Hematopoietic multipotent progenitor cell treated with erythropoietin and hydrocortisone succinate and interleukin-3 and kit ligand, for 4 days (in vitro differentiated cells): ENCODE measurements around the gene CBFA2T2.

Experiments
- DNase-seq: peaks from one replicate; pipeline ENCODE4 v3.0.0-alpha.2; 2015

Gene CBFA2T2

DNA sequence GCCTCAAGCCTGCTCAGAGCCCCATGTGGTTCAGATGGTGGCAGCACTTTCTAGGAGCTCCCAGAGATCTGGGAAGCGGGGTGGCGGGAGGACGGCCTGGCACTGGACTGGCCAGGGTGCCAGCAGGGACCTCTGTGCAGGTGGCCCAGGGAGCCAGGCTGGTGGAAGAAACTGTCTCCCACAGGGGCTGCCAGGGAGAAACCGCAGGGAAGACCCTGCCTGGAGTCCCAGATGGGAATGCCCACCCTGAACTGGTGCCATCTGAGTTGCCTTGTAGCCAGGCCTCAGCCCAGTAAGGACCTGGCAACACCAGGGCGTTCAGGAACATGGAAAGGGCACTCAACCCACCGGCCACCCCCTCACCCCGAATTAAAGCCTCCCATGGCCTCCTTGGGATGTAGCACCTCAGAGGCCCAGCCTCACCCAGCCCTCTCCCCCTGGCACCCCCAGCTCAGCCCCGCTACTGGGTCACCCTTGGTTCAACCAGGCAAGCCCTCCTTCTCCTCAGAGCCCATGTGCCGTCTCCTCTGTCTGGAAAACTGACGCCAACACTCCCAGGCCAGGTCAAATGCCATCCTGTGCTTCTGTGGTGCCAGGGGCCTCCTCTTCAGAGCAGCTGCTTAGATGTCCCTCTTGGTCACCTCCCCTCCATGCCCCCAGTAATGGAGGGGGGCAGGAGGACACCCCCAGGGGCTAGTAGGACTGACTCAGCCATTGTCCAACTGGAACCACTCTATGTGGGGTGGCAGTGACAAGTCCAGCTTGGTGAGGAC is 166.3 kb downstream of the CBFA2T2 start:
- DNase-seq: no peak

DNA sequence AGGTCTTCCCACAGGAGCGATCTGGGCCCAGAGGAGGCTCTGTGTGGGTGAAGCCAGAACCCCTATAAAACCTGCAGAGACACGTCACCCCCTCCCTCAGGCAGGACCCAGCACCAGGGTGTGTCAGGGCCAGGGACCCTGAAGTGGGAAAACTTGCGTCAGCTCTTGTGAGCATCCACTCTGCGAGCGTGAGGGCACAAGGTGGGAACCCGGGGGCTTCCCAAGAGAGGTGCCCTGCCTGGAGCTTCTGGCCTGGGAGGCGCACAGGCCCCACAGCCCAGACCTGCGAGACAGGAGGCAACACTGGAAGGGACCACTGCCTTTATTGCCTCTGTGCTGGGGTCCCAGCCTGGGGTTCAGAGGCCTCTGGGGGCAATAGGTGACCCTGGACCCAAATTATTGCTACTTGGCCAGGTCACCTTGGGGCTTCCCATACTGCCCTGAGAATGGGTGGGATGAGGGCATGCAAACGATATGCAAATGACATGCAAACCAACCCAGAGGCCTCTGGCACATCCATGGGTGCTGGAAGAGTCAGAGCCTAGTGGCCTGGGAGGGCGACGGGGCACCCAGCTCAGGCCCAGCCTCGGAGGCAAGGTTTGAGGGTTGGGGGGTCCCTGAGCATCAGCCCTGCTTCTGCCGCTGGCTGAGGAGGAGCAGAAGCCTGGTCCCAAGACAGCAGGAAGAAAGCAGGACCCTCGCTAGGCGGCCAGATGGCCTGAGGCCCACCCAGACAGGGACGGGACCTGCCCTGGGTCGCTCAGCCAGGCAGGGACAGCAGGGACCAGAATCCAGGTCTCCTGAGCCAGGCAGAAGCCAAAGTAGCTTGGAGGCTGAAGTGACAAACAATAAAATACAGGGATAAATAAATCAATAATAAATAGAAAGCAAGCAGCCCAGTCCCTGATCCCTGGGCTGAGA is 167.1 kb downstream of the CBFA2T2 start:
- DNase-seq: no peak

DNA sequence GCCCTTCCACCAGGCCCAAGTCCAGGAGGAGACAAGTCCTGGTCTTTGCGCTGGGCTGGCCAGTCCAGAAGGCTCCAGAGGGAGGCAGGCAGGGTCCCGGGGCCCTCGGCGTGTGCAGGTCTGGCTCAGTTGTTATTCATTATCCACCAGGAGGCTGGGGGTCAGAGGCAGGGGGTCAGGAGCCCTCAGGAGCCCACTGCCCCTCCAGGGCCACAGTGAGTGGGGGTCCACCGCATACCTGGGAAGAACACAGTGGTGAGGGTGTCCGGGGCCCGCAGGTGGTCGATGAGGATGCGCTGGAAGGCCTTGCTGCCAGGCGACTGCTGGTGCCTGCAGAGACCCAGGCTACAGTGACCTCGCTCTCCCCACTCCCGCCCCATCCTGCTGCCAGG is 167.8 kb downstream of the CBFA2T2 start:
- DNase-seq: no peak

DNA sequence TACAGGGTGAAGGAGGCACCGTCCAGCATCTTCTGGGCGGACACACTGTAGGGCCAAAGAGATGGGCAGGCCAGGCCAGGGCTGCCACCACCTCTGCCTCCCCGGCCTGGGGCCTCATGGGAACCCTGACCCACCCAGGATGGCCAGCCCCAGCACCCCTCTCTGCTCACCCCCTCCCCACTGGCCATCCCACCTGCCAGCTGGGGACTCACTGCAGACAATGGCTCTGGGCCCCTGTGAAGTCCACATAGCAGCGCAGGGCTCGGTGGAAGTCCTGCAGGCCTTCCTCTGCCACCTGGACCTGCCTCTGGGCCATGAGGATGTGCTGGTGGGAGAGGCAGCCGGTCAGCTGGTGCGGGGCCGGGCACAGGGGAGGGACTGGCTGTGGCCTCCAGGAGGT is 168.6 kb downstream of the CBFA2T2 start:
- DNase-seq: no peak

DNA sequence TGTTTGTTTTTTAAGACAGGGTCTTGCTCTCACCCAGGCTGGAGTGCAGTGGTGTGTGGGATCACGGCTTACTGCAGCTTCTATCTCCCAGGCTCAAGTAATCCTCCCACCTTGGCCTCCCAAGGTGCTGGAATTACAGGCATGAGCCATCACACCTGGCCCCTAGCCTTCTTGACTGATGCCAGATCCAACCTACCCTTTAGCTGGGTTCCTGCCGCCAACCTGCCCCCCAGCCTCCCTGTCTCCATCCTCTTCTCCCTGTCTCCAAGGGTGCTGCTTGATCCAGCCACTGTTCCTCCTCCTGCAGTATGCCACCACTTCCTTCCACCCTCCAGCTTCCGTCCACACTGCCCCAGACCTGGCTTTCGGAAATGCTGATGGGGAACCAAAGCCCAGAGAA is 169.0 kb downstream of the CBFA2T2 start:
- no peak for DNase-seq

DNA sequence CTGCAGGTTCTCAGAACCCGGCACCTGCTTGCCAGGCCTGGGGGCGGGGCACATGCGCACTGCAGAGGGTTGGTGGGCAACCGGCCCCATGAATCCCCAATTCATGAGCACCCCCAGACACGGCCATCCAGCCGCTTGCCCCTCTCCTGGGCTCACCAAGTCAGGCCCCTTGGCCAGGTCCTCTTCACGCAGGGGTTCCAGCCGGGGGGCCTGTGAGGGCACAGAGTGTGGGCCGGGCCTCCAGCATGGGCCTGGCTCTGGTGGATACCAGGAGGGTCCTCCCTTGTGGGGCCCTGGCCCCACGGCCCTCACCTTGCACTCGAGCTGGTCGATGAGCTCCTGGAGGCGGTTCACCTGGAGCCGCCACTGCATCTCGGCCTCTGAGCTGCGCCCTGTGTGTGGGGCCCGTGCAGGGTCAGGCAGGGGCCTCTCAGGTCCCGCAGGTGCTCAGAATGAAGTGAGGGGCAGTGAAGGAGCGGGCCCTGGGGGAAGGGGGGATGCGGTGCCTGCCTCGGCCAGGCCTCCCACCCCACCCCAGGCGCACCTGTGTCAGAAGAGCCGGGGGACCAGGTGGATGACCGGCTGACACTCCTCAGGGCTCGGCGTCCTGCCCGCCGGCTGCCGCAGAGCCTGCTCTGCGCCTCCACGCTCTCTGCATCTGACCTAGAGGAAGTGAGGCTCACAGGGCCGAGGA is 169.6 kb downstream of the CBFA2T2 start:
- DNase-seq: no peak

DNA sequence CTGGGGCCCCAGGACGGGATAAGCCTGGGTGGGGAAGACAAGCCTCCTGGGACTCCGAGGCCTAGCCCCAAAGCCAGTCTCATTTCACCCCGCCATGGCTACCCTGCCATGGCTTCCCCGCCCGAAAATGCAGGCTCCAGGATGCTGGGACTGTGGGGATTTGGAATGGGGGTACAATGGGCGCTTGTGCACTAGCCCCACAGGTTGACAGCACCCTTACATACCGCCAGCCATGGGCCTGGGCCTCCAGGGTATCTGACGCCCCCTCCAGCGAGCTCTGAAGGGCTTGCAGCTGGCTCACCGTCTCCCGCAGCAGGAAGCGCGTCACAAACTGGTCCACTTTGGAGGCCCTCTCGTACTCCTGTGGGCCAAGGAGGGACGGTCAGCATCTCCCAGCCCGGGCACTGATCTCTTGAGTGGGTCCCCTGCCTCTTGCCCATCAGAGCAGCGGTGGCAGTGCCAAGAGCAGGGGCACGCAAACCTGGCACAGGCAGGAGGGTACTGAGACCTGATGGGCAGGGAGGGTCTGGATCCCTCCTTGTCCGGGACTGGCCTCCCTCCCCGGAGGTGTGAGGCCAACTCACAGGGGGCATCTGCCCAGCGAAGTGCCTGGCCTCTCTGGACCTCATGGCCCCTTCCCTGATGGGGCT is 170.3 kb downstream of the CBFA2T2 start:
- DNase-seq: no peak

DNA sequence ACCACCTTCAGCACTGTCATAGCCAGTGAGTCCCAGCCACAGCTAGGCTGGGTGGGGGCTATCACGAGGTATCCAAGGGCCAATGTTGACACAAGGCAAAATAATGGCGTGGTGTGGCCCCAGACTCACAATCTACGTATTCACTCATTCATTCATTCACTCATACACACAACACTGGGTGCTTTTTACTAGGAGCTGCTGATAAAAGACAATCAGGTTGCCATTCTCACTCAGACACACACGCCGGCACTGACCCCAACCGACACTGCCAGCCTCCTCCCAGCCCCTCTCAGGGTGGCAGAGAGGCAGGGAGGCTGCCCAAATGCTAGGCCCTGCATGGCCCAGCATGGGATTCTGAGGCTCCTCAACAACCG is 170.8 kb downstream of the CBFA2T2 start:
- DNase-seq: no peak

DNA sequence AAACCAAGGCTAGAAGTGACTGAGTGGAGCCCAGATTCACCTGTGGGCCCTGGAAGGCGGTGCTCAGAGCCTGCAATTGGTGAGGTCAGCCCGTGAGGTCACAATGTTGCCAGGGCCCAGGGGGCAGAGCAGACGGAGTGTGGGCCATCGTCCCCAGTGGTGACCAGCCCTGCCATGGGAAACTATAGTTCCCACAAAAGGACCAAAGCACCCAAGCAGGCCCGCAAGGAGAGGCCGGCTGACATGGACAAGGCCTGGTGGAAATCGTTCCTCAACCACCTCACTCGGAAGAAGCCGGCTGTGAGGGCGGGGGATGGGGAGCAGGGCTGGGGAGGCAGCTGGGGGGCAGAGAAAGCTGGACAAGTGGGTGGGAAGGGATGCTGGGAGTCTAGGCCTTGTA is 172.3 kb downstream of the CBFA2T2 start, which contains the start of gene C20orf144:
Gene C20orf144, plus strand, starts transcription at position 156 of the 400 bp plus-strand sequence. Its CDS starts 19 bp downstream, at position 175.
- no peak for DNase-seq

DNA sequence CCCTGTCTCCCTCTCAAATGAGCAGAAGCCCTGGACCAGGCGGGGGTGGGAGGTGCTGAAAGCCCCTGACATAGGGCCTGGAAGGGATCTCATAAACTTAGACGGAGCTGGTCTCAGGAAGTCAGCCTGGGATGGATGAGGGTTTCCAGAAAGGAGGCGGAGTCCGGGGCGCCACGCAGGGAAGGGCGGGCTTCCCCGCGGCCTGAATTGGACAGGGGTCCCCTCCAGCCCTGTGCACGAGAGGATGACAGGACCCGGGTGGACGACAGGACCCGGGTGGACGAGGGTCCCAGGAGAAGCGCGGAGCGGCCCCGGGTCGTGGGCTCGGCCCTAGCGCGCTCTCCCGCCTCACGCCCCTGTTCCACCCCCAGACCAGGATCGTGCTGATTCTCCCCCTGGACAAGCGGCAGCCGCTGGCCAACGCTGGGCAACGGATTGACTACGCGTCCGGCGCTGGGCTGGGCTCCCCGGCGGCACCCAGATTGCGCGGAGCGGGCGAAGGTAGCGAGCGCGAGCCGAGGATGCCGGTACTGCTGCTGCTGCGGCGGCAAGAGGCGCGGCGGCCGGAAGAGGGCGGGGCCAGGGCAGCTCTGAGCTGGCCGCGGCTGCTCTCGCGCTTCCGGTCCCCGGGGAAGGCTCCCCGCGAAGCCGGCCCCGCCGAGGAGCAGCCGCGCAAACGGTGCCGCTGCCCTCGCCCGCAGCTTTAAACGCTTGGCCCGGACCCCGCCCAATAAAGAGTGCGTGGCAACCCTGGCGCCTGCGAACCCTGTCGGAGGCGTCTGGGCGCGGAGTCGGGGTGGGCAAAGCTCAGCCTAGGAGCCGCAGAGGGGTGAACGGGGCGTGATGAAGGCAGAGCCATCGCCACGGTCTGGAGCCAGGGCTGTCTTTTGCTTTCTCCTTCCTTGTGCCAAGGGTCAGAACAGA is 173.5 kb downstream of the CBFA2T2 start:
- peak; percentile 93 for DNase-seq

DNA sequence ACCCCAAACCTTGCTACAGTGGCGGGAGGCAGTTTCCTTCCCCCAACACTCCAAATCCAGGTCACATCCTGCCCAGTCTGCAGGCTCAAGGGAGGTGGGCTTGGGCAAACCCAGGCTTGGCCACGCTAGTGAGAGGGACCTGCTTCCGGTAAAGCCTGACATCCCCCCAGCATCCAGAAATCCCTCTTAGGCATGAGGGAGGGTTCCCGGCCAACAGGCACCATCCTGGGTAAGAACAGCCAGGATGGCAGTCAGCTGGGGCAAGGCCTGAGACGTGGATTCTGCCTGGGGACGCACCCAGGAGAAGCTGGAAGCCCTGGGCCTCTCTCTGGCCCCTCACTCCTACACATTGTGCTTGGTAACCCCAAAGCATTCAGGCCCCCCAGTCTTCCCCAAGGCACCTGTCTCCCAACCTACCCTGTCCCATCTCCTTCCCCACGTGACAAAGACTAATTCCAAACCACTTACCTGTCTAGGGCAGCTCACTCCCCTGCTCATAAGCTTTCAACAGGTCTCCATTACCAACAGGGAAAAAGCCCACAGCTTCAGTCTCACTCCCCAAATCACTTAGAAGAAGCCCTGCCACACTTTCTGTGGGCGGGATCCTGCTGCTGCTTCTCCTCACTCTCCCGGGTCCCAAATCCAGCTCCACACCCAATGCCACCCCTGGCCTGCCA is 174.3 kb downstream of the CBFA2T2 start:
- no peak for DNase-seq

DNA sequence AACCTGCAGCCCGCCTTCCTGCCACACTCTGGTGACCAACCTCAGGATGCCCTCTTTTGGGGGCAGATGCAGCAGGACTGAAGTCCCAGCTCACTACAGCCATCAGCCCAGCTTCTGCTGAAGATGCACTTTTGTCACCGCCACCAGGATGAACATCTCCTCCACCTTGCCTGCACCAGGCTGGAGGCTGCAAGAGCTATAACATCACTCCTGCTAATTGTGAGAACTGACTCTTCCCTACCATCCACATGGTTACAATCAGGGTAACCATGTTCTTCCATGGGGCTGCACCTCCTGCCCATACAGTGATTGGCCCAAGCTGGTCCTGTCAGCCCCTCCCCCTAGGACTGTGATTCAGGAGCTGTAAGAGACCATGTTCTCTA is 174.9 kb downstream of the CBFA2T2 start:
- DNase-seq: no peak

DNA sequence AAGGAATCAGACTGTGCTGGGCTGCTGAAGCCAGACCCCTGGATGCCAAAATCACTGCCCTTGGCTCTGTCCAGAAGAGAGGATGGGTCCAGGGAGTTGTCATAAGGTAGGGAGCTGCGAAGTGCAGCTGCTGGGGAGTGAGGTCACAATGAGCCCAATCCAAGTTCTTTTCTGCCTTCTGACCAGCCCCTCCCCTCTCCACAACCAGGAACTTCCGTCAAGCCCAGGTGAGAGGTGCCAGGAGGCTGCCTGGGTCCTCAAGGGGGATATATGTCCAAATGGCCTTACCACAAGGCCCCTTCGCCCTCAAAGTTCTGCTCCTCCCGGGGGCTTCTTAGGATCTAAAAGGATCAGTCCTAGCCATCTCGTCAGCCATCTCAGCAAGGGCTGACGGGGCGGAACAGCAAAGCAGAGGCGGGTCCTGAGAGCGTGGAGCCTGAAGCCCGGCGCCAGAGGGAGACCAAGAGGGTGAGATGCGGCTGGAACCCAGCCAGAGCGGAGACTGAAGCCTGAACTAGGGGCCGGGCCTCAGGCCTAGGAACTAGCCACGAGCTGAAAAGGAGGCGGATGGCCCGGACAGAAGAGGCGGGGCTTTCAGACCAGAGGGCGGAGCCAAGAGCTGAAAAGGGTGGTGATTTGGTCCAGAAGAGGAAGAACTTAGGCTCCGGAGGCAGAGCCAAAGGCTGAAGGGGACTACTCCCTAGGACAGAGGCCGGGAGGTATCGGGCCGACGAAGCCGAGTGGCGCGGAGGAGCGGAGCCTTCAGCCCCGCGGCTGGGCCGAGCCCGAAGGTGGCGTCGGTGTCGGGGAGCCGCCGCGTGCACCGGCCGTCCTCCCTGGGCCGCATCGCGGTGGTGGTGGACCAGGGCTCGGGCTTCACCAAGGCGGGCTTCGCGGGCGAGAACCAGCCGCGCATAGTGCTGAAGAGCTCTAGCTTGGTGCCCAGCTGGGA is 176.7 kb downstream of the CBFA2T2 start, which contains the start of gene ACTL10:
Gene ACTL10, plus strand, starts transcription at position 651 of the 952 bp plus-strand sequence. CDS start 555 bp downstream, outside the sequence.
- peak; percentile 99 for DNase-seq

DNA sequence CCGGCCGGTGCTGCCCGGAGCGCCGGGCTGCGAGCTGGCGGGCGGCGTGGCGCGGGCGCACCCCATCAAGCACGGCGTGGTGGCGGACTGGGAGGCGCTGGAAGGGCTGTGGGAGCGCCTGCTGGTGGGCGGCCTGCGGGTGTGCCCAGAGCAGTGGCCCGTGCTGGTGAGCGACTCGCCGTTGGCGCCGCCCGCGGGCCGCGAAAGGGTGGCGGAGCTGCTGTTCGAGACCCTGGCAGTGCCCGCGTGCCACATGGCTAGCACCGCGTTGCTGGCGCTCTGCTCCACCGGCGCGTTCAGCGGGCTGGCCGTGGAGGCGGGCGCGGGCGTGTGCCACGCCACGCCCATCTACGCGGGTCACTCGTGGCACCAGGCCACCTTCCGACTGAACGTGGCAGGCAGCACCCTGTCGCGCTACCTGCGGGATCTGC is 177.4 kb downstream of the CBFA2T2 start:
- peak; percentile 72 for DNase-seq

DNA sequence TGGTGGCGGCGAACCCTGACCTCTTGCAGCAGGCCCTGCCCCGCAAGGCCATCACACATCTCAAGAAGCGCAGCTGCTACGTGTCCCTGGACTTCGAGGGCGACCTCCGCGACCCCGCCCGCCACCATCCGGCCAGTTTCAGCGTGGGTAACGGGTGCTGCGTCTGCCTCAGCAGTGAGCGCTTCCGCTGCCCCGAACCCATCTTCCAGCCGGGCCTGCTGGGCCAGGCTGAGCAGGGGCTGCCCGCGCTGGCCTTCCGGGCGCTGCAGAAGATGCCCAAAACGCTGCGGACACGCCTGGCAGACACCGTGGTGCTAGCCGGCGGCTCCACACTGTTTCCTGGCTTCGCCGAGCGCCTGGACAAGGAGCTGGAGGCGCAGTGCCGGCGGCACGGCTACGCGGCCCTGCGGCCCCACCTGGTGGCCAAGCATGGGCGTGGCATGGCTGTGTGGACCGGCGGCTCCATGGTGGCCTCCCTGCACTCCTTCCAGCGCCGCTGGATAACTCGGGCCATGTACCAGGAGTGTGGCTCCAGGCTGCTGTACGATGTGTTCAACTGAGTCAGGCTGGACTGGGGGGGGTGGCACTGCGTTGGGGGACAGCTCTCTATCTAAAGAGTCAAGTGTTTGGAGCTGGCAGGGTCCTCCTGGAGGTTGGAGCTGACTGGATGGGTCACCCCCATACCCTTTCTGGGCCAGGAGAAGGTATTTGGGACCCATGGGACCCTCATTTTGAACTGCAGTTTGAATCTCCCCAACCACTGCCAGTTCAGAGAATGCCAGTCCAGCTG is 178.0 kb downstream of the CBFA2T2 start:
- peak; percentile 92 for DNase-seq

DNA sequence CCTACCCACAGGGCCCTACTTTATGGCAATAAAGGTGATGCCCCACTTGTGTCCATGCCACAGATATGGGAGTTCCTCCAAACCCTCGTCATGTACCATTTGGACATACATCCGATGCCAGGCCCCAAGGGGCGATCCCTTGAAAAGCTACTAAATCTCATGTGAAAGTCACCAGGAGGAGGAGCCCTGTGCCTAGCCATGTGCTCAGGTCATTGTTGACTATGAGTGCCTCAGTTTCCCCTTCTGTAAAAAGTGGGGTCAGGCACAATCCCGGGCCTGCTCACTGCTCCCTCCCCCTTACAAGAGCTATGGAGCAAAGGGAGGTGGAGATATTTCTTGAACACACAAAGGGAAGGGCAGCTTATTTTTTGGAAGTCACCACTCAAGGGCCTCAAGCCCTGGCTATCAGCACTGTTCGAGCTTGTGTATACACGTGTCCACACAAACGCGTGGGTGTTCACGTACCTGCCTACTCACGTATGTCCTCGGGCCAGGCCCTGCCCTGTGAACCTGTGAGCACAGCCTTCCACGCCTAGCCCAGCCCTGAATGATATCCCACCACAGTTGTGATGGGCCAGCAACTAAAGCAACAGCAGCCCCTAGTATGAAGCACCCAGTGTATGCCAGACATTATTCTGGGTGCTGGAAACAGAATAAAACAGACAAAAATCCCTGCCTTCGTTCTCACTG is 178.7 kb downstream of the CBFA2T2 start:
- DNase-seq: no peak

DNA sequence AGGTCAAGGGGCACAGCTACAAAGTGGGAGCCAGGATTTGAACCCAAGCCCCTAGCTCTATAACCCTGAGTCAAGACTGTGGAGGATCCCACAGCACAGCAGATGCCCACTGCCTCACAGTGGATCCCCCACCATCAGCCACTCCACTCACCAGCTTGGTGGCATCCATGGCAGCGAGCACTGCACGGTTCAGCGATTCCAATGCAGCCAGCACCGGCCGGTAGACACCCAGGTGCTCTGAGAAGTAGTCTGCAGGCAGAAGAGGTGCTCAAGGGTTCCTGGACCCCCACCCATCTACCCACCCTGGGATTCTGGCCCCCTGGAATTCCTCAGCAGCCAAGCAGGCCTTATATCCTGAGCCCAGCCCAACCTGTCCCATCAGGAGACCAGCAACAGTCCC is 179.3 kb downstream of the CBFA2T2 start:
- no peak for DNase-seq
